RWPE1 (cell line): ENCODE measurements around the gene GOPC.

Source experiments
- CTCF ChIA-PET: fragments of 350-600 bp; sonication (Branson Sonifier 250); formaldehyde crosslinking; extraction: SDS; loops from one replicate; lab custom pipeline; 2021; lab: Yijun Ruan, JAX
- POLR2A ChIA-PET: fragments of 400-600 bp; formaldehyde crosslinking; extraction: SDS; loops from one replicate; lab custom pipeline; 2020; ENCODE audit warnings: antibody characterized with exemption; ENCODE audit not compliant: low non-redundant PET; lab: Yijun Ruan, JAX
- DNase-seq: peaks from one replicate; pipeline ENCODE4 v3.0.0; 2012; ENCODE audit warnings: low spot score
- H3K27ac ChIP-seq: fragments of 450-650 bp; 2 replicates; pipeline ENCODE4 v1.5.1; 2017
- CTCF ChIP-seq: fragments of 450-650 bp; conservative IDR thresholded peaks from 2 replicates; pipeline ENCODE4 v1.5.1; 2017; ENCODE audit warnings: low read depth, mild to moderate bottlenecking

Gene GOPC

GRCh38 chr6:117513778-117514365 is 88.4 kb downstream of the GOPC start:
- no peak overlapping the region for H3K27ac ChIP-seq
- no peak for TF ChIP-seq CTCF
- POLR2A ChIA-PET = no interaction called here
- no peak for DNase-seq
- CTCF ChIA-PET = no interaction called here

- H3K27ac ChIP-seq = no peak overlapping the region
- DNase-seq = no peak
- no peak for TF ChIP-seq CTCF
- ChIA-PET CTCF (no interaction called here), POLR2A (no interaction called here)
These were observed 89.2 kb downstream of the GOPC start for GRCh38 chr6:117512987-117513573.

- DNase-seq = peak; percentile 52
- ChIA-PET CTCF (interaction anchor here (0.7 to 0.9 kb wide), 2 partner anchors 9 to 16 kb away, joined by 3 read pairs; no protein-coding TSS in a partner anchor), POLR2A (no interaction called here)
- no peak for TF ChIP-seq CTCF
- H3K27ac ChIP-seq = no peak overlapping the region
These were observed 90.1 kb downstream of the GOPC start for GRCh38 chr6:117512056-117512828.
